Measurements from ENCODE around the gene CDK17. TPM values are rescaled to one million over a fixed set of nuclear protein-coding genes. Genes with fewer than 3 reads are reported as not detected.
"Not testable (repeated sequence)": the region's sequence is repeated elsewhere in the genome, so short reads cannot be mapped to it uniquely, and the experiment has no call there.

The CDK17 gene
- total RNA-seq, 1 donor from 2014 or later, result 46.7 TPM

DNA sequence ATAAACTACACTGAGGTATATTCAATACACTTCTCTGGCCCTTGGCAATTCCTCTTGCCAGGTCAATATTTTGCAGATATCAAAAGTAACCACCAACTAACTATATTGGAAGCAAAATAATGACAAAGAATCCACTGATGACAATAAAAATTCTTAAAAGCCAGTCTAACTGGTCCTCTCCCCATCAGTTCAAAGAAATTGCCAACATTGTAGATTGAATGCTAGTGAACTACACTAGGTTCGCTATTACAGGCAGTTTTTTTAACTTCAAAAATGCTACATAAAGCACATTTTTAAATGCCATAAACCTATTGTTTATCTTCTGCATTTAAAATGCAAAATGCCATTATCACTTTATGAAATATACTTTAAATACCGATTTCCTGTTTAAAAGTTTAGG, 4.0 kb downstream of the CDK17 start:
- DNase-seq, result no peak
- Mint-ChIP-seq H3K27ac (ENCODE audit: unreplicated experiment) (no peak overlapping the region), H3K9me3 (ENCODE audit: unreplicated experiment) (peaks cover 13% of the 10 kb centered on the region), H3K4me3 (ENCODE audit: unreplicated experiment) (no peak overlapping the region), H3K36me3 (ENCODE audit: unreplicated experiment) (peaks cover 4% of the 10 kb centered on the region), H3K27me3 (ENCODE audit: unreplicated experiment) (peaks cover 5% of the 10 kb centered on the region), H3K4me1 (ENCODE audit: low read depth, unreplicated experiment) (peaks cover 24% of the 10 kb centered on the region)
- TF ChIP-seq, protein P1, sequence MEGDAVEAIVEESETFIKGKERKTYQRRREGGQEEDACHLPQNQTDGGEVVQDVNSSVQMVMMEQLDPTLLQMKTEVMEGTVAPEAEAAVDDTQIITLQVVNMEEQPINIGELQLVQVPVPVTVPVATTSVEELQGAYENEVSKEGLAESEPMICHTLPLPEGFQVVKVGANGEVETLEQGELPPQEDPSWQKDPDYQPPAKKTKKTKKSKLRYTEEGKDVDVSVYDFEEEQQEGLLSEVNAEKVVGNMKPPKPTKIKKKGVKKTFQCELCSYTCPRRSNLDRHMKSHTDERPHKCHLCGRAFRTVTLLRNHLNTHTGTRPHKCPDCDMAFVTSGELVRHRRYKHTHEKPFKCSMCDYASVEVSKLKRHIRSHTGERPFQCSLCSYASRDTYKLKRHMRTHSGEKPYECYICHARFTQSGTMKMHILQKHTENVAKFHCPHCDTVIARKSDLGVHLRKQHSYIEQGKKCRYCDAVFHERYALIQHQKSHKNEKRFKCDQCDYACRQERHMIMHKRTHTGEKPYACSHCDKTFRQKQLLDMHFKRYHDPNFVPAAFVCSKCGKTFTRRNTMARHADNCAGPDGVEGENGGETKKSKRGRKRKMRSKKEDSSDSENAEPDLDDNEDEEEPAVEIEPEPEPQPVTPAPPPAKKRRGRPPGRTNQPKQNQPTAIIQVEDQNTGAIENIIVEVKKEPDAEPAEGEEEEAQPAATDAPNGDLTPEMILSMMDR (IDR thresholded peaks at IDR 0.05; ENCODE audit: partially characterized antibody, unreplicated experiment), result no peak

DNA sequence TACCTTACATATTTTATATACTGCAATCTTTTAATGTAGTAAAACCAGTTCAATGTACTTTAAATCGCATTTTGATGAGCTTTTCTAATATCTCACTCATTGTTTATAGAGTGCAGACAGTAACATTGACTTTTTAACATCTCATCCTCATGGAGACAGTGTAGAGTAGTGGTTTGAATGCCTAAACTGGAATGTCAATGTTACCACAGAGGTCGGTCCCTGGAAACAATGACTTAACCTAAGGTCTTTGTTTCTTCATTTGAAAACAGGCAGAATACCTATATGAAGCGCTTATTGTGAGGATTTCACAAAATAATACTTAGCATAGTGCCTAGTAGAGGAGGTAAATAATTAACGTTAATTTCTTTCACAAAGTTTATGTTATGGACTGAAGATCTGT, 5.0 kb downstream of the CDK17 start:
- Mint-ChIP-seq H3K9me3 (ENCODE audit: unreplicated experiment) (peaks cover 7% of the 10 kb centered on the region), H3K27me3 (ENCODE audit: unreplicated experiment) (peaks cover 5% of the 10 kb centered on the region), H3K4me1 (ENCODE audit: low read depth, unreplicated experiment) (peaks cover 18% of the 10 kb centered on the region), H3K27ac (ENCODE audit: unreplicated experiment) (no peak overlapping the region), H3K4me3 (ENCODE audit: unreplicated experiment) (no peak overlapping the region), H3K36me3 (ENCODE audit: unreplicated experiment) (peaks cover 4% of the 10 kb centered on the region)
- TF ChIP-seq, protein P1 (IDR thresholded peaks at IDR 0.05; ENCODE audit: partially characterized antibody, unreplicated experiment), result no peak
- DNase-seq, result no peak

DNA sequence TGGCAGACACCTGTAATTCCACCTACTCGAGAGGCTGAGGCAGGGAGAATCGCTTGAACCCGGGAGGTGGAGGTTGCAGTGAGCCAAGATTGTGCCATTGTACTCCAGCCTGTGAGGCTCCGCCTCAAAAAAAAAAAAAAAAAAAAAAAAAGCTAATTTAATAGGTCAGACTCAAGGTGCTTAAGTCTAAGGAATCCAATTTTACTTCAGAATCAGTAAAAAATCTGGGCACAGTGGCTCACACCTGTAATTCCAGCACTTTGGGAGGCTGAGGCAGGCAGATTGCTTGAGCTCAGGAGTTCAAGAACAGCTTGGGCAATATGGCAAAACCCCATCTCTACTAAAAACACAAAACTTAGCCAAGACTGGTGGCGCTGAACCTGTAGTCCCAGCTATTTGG, 7.0 kb downstream of the CDK17 start:
- H3K9me3 Mint-ChIP-seq (ENCODE audit: unreplicated experiment); H3K27me3 Mint-ChIP-seq (ENCODE audit: unreplicated experiment); H3K4me3 Mint-ChIP-seq (ENCODE audit: unreplicated experiment); DNase-seq; H3K27ac Mint-ChIP-seq (ENCODE audit: unreplicated experiment); H3K36me3 Mint-ChIP-seq (ENCODE audit: unreplicated experiment): not testable (repeated sequence)
- peaks cover 14% of the 10 kb centered on the region for H3K4me1 Mint-ChIP-seq (ENCODE audit: low read depth, unreplicated experiment)

DNA sequence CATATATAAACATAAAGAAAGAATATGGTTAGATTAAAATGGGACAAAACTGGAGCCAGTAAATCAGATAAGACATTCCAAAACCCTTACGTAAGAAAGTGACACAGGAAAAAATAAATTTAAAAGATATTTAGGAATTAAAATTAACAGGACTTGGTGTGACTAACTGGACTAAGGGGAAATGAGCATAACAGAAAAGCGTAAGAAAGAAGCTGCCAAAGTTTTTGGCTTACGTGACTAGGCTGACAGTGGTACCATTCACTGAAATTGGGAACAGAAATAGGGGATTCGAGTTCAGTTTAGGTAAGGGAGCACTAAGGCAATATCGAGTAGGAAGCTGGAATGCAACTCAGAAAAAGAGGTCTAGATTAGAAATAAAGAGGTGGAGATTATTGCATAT, 7.8 kb downstream of the CDK17 start:
- Mint-ChIP-seq H3K4me3 (ENCODE audit: unreplicated experiment) (no peak overlapping the region), H3K9me3 (ENCODE audit: unreplicated experiment) (peaks cover 2% of the 10 kb centered on the region), H3K27me3 (ENCODE audit: unreplicated experiment) (peaks cover 3% of the 10 kb centered on the region), H3K27ac (ENCODE audit: unreplicated experiment) (no peak overlapping the region), H3K36me3 (ENCODE audit: unreplicated experiment) (no peaks in the 10 kb centered on the region), H3K4me1 (ENCODE audit: low read depth, unreplicated experiment) (peaks cover 12% of the 10 kb centered on the region)
- no peak for DNase-seq
- TF ChIP-seq, protein P1 (IDR thresholded peaks at IDR 0.05; ENCODE audit: partially characterized antibody, unreplicated experiment), result no peak

DNA sequence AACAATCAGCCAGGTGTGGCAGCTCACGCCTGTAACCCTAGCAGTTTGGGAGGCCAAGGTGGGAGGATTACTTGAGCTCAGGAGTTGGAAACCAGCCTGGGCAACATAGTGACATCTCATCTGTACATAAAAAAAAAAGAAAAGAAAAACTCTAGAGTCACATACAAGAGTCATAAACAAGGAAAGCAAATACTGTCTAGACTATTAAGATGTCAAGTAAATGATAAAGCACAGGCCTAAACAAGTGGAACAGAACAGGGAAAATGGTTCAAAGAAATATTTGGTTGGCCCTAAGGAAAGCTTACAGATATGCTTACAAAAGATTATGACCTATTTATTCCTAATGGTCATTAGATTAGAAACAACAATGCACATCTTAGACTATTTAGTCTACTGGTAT, 12.3 kb downstream of the CDK17 start:
- no peaks in the 10 kb centered on the region for H3K36me3 Mint-ChIP-seq (ENCODE audit: unreplicated experiment)
- H3K9me3 Mint-ChIP-seq (ENCODE audit: unreplicated experiment), result peaks cover 4% of the 10 kb centered on the region
- H3K4me1 Mint-ChIP-seq (ENCODE audit: low read depth, unreplicated experiment), result peaks cover 2% of the 10 kb centered on the region
- no peak overlapping the region for H3K27ac Mint-ChIP-seq (ENCODE audit: unreplicated experiment)
- TF ChIP-seq, protein P1 (IDR thresholded peaks at IDR 0.05; ENCODE audit: partially characterized antibody, unreplicated experiment), result no peak
- H3K4me3 Mint-ChIP-seq (ENCODE audit: unreplicated experiment), result no peak overlapping the region
- no peak for DNase-seq
- peaks cover 3% of the 10 kb centered on the region for H3K27me3 Mint-ChIP-seq (ENCODE audit: unreplicated experiment)

DNA sequence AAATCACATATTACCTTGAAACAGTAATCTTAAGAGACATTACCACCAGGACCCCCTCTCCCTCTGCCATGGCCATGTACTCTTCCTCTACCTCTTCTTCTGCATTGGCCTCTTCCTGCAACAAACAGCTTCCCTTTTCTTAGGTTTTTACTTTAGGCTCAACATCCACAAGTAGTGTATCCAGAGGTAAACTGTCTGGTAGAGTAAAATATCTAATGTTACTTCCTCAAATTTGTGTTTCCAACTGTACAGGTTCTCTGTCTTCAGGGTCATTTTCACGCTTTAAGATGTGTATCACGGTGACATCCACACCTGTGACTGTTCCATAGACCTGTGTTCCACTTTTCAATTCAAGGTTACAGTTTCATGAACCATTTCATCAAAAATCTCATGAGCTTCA, 13.4 kb downstream of the CDK17 start:
- Mint-ChIP-seq H3K27me3 (ENCODE audit: unreplicated experiment) (peaks cover 2% of the 10 kb centered on the region), H3K4me3 (ENCODE audit: unreplicated experiment) (no peak overlapping the region), H3K9me3 (ENCODE audit: unreplicated experiment) (peaks cover 4% of the 10 kb centered on the region), H3K27ac (ENCODE audit: unreplicated experiment) (no peak overlapping the region), H3K36me3 (ENCODE audit: unreplicated experiment) (peaks cover 8% of the 10 kb centered on the region), H3K4me1 (ENCODE audit: low read depth, unreplicated experiment) (peaks cover 2% of the 10 kb centered on the region)
- no peak for DNase-seq
- TF ChIP-seq, protein P1 (IDR thresholded peaks at IDR 0.05; ENCODE audit: partially characterized antibody, unreplicated experiment), result no peak

All from glutamatergic neuron (in vitro differentiated cells).